SIG-M5 treated with dmso at 0.1 percent for 504 hours (cell line): Measurements from ENCODE around the gene ADRB2.

Source experiments
- DNase-seq: peaks from one replicate; lab custom pipeline; 2025; ENCODE audit not compliant: unreplicated experiment; lab: John Stamatoyannopoulos, UW

Gene ADRB2

GRCh38 chr5:148830211-148830610 is 3.8 kb downstream of the ADRB2 start:
- no peak for DNase-seq

- peak; percentile 93 for DNase-seq
Observed at GRCh38 chr5:148831590-148832565, 5.5 kb downstream of the ADRB2 start.

- peak; percentile 25 for DNase-seq
Observed at GRCh38 chr5:148833122-148833521, 6.7 kb downstream of the ADRB2 start.

GRCh38 chr5:148833925-148834324 is 7.5 kb downstream of the ADRB2 start:
- DNase-seq, result no peak

GRCh38 chr5:148834689-148835088 is 8.3 kb downstream of the ADRB2 start:
- no peak for DNase-seq

- DNase-seq, result no peak
Observed at GRCh38 chr5:148836272-148837250, 10.2 kb downstream of the ADRB2 start.

- no peak for DNase-seq
Observed at GRCh38 chr5:148837383-148837782, 11.0 kb downstream of the ADRB2 start.

GRCh38 chr5:148838357-148838756 is 11.9 kb downstream of the ADRB2 start:
- no peak for DNase-seq

- no peak for DNase-seq
Observed at GRCh38 chr5:148839960-148840359, 13.5 kb downstream of the ADRB2 start.

- DNase-seq, result no peak
Observed at GRCh38 chr5:148840531-148840930, 14.1 kb downstream of the ADRB2 start.

GRCh38 chr5:148841519-148841918 is 15.1 kb downstream of the ADRB2 start:
- DNase-seq, result no peak

GRCh38 chr5:148842161-148842560 is 15.8 kb downstream of the ADRB2 start:
- no peak for DNase-seq

GRCh38 chr5:148843510-148844318 is 17.3 kb downstream of the ADRB2 start:
- no peak for DNase-seq

GRCh38 chr5:148844433-148845280 is 18.2 kb downstream of the ADRB2 start:
- DNase-seq, result no peak

- no peak for DNase-seq
Observed at GRCh38 chr5:148846930-148847329, 20.5 kb downstream of the ADRB2 start.

GRCh38 chr5:148847456-148847855 is 21.0 kb downstream of the ADRB2 start:
- DNase-seq, result no peak

- DNase-seq, result peak; percentile 26
Observed at GRCh38 chr5:148848393-148849031, 22.1 kb downstream of the ADRB2 start.

GRCh38 chr5:148849461-148849860 is 23.1 kb downstream of the ADRB2 start:
- peak; percentile 72 for DNase-seq

GRCh38 chr5:148850836-148851235 is 24.4 kb downstream of the ADRB2 start:
- no peak for DNase-seq
